ENCODE measurements around the gene MRPL40.

The MRPL40 gene

GRCh38 chr22:19432133-19432851 lies at the start of gene MRPL40:
MRPL40 (plus strand) TSS chr22:19432545; CDS start chr22:19432555, 10 bp downstream.
- peak; percentile 60 for DNase-seq

- no peak for DNase-seq
These were observed 49.1 kb upstream of the MRPL40 start for GRCh38 chr22:19383292-19383691.

- no peak for DNase-seq
These were observed 47.0 kb upstream of the MRPL40 start for GRCh38 chr22:19385221-19385906.

- DNase-seq, result no peak
These were observed 46.1 kb upstream of the MRPL40 start for GRCh38 chr22:19386248-19386647.

GRCh38 chr22:19387038-19387437 lies 45.3 kb upstream of the MRPL40 start:
- DNase-seq, result no peak

GRCh38 chr22:19387575-19387974 lies 44.8 kb upstream of the MRPL40 start:
- DNase-seq, result no peak

- no peak for DNase-seq
These were observed 38.6 kb upstream of the MRPL40 start for GRCh38 chr22:19393704-19394103.

- DNase-seq, result no peak
These were observed 37.9 kb upstream of the MRPL40 start for GRCh38 chr22:19394274-19395050.

GRCh38 chr22:19395276-19395675 lies 37.1 kb upstream of the MRPL40 start:
- DNase-seq, result no peak

GRCh38 chr22:19396561-19396933 lies 35.8 kb upstream of the MRPL40 start:
- no peak for DNase-seq

- DNase-seq, result no peak
These were observed 35.2 kb upstream of the MRPL40 start for GRCh38 chr22:19396934-19397733.

GRCh38 chr22:19397734-19398104 lies 34.6 kb upstream of the MRPL40 start:
- DNase-seq, result no peak

GRCh38 chr22:19398206-19398605 lies 34.1 kb upstream of the MRPL40 start:
- DNase-seq, result no peak

- no peak for DNase-seq
These were observed 33.7 kb upstream of the MRPL40 start for GRCh38 chr22:19398652-19399051.

GRCh38 chr22:19400881-19401280 lies 31.5 kb upstream of the MRPL40 start:
- DNase-seq, result no peak

- no peak for DNase-seq
These were observed 30.9 kb upstream of the MRPL40 start for GRCh38 chr22:19401483-19401882.

- DNase-seq, result no peak
These were observed 29.6 kb upstream of the MRPL40 start for GRCh38 chr22:19402642-19403191.

GRCh38 chr22:19404676-19405075 lies 27.7 kb upstream of the MRPL40 start:
- no peak for DNase-seq

GRCh38 chr22:19405133-19405532 lies 27.2 kb upstream of the MRPL40 start:
- DNase-seq, result no peak

GRCh38 chr22:19405652-19406051 lies 26.7 kb upstream of the MRPL40 start:
- no peak for DNase-seq

- DNase-seq, result no peak
These were observed 26.0 kb upstream of the MRPL40 start for GRCh38 chr22:19406281-19406811.

- no peak for DNase-seq
These were observed 25.5 kb upstream of the MRPL40 start for GRCh38 chr22:19406846-19407245.
